NCI-H1092 (cell line): ENCODE measurements around the gene KIZ.
"Not testable (repeated sequence)": the region's sequence is repeated elsewhere in the genome, so short reads cannot be mapped to it uniquely, and the experiment has no call there.

Experiments
- DNase-seq: peaks from one replicate; lab custom pipeline; 2025; lab: John Stamatoyannopoulos, UW

The KIZ gene

GRCh38 chr20:21139881-21140566, 14.1 kb downstream of the KIZ start:
- DNase-seq: no peak

GRCh38 chr20:21141825-21142224, 15.9 kb downstream of the KIZ start:
- no peak for DNase-seq

DNA sequence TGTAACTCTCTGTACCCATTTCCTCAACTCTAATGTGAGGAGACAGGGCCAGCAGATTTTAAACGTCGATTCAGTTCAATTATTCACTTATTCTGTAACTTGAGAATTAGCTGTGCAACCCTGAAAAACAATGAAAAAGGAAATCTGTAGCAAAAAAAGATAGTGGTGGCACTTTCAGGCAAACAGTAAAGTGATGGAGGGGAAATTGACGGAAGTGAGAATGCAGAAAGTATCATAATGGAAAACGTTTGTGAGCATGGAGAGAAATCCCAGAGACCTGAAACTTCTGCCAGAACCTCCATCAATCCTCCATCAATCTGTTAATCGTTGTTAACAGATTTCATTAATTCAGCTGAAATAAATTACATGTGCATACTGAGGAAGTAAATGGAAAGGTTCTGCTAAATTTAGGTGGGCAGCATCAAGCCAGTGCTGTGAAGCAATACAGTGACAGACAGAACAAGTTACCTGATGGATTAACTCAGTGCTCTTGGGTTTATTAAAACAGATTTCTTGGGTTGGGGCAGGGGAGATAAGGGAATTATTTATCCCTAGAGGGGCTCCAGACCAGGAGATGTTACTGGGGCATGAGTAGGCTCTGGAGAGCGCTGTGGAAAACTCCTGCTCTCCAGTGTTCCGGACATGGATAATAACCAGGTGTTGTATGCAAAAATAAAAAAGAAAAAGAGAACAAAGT, 17.5 kb downstream of the KIZ start:
- no peak for DNase-seq

GRCh38 chr20:21145424-21145823, 19.5 kb downstream of the KIZ start:
- DNase-seq: no peak

GRCh38 chr20:21146215-21146614, 20.3 kb downstream of the KIZ start:
- DNase-seq: no peak

GRCh38 chr20:21147593-21147992, 21.7 kb downstream of the KIZ start:
- DNase-seq: no peak

GRCh38 chr20:21149344-21149743, 23.5 kb downstream of the KIZ start:
- no peak for DNase-seq

- DNase-seq: no peak
These were observed 25.9 kb downstream of the KIZ start for GRCh38 chr20:21151791-21152190.

DNA sequence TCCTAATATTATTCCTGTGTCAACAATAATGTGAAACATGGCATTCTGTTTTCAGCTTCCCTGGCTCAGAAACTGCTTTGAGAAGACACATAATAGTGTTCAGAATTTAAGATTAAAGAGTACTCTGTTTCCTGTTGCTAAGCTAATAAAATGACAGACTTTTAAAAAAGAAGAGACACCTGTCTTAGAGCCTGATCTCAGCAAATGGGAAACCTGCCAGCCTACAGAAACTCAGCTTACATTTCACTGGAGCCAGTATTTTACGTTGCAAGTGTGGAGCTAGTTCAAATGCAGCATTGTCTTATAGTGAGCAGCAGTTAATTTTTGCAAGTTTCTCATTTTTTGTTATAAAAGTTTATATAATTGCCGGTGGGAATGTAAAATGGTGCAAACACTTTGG, 28.8 kb downstream of the KIZ start:
- DNase-seq: no peak

GRCh38 chr20:21155268-21155667, 29.4 kb downstream of the KIZ start:
- DNase-seq: no peak

DNA sequence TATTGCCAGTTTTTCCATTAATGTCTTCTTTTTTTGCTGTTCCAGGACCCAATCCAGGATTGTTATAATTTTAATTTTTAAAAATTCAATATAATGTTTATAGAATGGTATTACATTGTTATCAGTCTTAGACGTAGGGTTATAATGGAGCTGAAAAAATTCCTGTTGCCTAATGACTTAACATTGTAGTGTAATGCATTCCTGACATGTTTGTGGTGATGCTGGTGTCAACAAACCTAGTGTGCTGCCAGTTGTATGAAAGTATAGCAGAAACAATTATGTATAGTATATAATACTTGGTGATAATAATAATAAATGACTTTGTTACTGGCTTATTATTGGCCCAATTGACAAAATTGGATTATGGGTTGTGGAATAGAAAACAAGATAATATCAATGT, 30.4 kb downstream of the KIZ start:
- DNase-seq: no peak

- DNase-seq: no peak
These were observed 31.1 kb downstream of the KIZ start for GRCh38 chr20:21157006-21157405.

DNA sequence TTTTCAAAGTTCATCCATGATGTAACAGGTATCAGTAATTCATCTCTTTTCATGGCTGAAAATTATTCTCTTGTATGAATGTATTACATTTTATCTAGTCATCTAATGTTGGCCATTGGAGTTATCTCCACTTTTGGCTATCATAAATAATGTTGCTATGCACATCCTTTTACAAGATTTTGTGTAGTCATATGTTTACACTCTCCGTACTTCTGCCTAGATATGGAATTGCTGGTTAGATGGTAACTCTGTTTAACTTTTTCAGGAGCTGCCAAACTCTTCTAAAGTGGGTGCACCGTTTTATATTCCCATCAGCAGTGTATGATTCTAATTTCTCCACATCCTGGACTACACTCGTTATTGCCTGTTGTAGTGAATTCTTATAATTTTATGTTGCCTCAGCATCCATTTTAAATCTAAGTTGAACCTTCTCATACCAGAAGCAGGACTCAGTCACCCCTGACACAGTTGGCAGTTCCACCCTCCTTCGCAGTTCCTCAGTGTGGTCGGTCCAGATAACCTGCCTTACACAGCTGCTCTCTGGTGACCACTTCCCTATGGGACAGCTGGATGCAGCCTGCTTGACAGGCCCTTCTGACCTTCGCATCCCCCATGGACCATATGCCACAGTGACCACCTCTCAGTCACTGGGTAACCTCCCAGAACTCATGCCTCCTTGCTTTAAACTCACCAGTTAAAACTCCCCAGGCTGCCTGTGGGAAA, 33.9 kb downstream of the KIZ start:
- DNase-seq: no peak

DNA sequence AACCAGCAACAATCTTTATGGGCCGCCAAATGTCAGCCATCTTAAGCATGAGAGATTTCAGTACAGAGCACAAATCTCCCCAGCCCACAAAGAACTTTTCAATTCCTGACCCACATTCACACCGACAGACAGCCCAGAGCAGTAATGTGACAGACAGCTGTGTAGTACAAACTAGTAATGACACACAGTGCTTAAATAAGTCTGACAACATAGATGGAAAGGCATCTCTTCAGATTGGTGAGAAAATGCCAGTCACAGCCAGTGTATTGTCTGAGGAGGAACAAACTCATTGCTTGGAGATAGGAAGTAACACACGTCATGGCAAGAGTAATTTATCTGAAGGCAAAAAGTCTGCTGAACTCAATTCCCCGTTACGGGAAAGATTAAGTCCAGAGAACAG, 36.0 kb downstream of the KIZ start:
- no peak for DNase-seq

- DNase-seq: no peak
These were observed 36.7 kb downstream of the KIZ start for GRCh38 chr20:21162631-21163030.

DNA sequence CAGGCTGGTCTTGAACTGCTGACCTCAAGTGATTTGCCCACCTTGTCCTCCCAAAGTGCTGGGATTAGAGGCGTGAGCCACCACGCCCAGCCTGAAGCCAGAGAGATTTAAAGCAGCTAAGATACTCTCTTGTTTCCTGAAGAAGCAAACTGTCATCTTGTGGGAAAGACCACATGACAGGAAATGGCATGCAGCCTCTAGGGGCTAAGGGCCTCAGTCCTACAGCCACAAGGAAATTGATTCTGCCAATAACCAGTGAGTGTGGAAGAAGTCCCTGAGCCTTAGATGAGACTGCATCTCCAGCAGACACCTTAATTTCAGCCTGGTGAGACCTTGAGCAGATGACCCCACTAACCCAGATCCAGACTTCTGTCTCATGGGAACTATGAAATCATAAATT, 40.9 kb downstream of the KIZ start:
- no peak for DNase-seq

GRCh38 chr20:21167261-21167660, 41.4 kb downstream of the KIZ start:
- no peak for DNase-seq

DNA sequence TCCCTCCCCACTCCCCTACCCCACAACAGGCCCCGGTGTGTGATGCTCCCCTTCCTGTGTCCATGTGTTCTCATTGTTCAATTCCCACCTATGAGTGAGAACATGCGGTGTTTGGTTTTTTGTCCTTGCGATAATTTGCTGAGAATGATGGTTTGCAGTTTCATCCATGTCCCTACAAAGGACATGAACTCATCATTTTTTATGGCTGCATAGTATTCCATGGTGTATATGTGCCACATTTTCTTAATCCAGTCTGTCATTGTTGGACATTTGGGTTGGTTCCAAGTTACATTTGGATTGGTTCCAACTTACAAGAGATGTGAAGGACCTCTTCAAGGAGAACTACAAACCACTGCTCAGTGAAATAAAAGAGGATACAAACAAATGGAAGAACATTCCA, 42.2 kb downstream of the KIZ start:
- DNase-seq: not testable (repeated sequence)

- no peak for DNase-seq
These were observed 46.7 kb downstream of the KIZ start for GRCh38 chr20:21172626-21173025.

DNA sequence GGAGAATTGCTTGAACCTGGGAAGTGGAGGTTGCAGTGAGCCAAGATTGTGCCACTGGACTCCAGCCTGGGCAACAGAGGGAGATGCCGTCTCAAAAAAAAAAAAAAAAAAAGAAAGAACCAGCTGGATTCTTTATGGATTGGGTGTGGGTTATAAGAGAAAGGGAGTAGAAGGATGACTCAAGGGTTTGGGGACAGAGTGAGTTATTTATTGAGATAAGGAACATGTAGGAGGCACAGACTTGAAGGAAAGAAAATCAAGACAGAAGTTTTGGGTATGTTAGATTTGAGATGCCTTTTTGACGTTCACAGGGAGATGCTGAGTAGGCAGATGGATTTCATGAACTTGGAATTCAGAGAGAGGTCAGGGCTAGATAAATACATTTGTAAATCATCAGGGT, 47.6 kb downstream of the KIZ start:
- DNase-seq: no peak

DNA sequence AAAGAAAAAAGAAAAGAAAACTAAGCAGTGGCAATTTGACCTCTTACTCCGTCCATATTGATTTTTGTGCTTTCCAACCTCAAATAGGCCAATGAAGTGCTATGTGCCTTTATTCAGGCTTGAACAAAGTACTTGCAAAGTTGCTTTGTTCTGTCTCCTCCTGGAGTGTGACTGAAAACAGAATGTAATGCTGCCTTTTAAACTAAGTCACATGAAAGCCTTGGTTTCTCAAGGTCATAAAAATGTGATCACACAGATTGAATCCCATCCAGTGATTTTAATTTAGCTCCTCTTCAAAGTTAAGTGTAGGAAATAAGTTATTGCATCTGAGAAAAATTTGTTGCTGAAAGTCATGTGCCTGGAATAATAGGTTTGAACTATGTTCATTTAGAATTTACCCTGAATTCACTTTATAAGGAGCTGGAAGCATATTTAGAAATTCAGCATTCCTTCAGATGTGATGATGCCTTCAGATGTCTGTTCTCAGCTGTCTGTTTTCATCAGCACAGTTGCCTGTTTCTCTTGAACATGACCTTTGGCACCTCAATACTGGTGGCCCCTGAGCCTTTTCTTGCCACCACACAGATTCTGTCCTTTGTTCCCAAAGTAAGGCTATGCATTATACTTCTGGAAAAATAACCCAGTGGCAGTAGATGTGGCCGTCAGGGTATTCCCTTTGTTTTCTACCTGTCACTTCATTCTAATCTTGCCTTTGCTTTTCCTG, 48.8 kb downstream of the KIZ start:
- DNase-seq: no peak

DNA sequence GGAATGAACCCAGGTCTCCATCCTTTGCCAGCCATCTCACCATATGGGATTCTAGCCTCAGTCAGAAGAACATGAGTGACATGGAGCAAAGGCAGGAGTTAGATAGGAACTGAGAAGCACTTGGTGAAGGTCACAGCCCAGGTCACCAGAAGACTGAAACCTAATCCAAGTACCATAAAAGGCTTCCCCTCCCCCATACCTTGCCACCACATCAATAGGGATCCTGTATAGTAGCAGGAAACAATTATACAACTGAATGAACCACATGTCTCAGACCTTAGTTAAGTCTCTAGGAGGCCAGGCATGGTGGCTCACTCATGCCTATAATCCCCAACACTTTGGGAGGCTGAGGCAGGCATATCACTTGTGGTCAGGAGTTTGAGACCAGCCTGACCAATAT, 49.6 kb downstream of the KIZ start:
- no peak for DNase-seq

- no peak for DNase-seq
These were observed 51.9 kb downstream of the KIZ start for GRCh38 chr20:21177767-21178166.
